Femur (tissue), 1 donor: Measurements from ENCODE around the gene WSCD2.

Experiments
- DNase-seq: peaks from one replicate; pipeline ENCODE4 v3.0.0-alpha.2; 2017

Gene WSCD2

GRCh38 chr12:108238474-108238873, 109.4 kb downstream of the WSCD2 start:
- DNase-seq, result no peak

GRCh38 chr12:108239378-108239777, 110.3 kb downstream of the WSCD2 start:
- no peak for DNase-seq

DNA sequence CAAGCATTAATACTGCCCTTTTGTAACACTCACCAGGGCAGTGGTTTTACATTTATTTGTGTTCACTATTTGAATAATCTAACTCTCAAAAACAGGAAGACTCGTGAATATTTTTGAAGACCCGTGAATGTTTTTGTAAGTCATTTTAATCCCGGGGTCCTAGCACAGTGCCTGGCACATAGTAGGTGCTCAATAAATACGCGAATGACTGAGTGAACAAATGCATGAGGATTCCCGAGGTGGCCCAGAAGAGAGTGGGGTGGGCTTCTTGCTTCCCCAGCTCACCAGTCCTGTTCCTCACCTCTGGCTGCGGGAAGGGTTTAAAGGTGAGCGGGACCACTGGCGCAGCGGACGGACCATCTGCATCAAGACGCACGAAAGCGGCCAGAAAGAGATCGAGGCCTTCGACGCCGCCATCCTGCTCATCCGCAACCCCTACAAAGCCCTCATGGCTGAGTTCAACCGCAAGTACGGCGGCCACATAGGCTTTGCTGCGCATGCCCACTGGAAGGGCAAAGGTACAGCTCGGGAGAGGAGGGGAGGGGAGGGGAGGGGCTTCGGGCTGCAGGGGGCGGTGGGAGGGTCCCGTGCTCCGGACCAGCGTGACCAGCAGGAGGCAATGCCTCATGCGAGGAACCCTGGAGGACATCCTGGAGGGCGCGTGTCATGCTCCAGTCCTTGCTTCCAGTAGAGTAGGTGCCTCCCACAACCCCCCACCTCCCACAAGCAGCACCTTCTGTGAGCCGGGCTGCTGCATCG, 111.1 kb downstream of the WSCD2 start:
- DNase-seq, result no peak

DNA sequence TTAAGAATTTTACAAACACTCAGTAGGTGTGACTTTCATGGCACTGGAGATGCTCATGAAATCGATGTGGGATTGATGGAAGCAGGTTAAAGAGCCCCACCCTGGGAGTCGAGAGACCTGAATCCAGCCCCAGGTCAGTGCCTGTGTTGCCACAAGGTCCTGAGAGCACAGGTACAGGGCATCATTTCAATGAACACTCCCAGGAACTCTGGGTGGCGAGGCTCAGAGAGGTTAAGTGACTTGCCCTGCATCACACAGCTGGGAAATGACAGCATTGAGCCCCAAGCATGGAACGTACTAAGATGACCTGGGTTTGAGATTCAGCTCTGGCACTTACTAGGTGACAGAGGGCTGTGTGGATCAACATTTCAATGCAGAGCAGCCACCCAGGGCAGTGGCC, 111.8 kb downstream of the WSCD2 start:
- DNase-seq, result no peak

- no peak for DNase-seq
These were observed 113.1 kb downstream of the WSCD2 start for GRCh38 chr12:108241986-108242703.

DNA sequence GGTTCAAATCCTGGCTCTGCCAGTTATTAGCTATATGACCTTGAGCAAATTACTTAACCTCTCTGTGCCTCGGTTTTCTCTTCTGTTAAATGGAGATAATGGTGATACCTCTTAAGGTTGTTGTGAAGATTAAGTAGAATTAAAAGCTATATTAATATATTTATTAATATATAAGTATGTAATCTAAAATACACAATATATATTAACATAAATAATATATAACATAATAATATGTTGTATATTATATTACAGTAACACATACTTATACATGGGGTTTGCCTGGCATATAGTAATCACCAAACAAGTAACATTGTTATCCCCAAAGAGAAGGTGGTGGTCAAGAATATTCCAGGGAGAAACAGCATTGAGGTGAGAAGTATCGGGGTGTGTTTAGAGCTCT, 118.0 kb downstream of the WSCD2 start:
- DNase-seq, result no peak

DNA sequence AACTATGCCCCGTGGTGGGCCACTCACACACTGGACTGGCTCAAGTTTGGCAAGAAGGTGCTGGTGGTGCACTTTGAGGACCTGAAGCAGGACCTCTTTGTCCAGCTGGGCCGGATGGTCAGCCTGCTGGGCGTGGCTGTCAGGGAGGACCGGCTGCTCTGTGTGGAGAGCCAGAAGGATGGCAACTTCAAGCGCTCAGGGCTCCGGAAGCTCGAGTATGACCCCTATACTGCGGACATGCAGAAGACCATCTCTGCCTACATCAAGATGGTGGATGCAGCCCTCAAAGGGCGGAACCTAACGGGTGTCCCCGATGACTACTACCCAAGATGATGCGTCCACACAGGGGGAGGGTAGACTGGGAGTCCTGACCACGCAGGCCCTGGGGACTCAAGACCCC, 118.9 kb downstream of the WSCD2 start:
- no peak for DNase-seq

DNA sequence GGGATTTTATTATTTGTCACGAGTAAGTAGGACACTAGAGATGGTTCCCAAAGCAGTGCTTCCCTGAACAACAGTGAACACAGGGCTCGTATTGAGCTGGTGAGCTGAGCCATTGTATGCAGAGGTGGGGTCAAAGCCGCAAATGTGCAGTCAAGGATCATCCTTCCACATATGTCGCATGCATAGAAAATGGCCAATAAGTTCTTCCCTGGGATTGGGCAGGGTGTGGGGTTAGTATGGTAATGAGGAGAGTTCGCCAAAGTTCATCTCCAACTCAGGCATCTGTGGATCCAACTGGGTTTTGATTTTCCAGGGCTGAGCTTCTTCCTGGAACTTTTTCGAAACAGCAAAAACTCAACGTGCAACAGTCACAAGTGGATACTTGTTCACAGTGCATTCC, 123.4 kb downstream of the WSCD2 start:
- no peak for DNase-seq

DNA sequence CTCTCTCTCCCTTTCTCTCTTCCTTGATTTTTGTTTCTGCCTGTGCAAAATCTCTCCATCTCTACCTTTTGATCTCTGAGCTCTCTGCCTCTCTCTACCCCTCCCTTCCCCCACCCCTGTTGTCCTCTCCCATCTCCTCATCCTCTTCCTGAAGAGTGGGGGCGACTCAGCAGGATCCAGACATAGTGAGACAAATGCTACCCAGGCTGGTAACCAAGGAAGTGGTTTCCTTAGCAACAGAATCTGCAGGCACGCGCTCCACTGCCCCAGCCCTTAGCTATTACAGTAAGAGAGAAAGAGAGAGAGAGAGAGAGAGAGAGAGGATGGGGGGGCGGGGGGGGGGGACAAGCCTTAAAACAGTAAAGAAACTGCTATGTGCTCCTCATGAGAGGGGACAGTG, 124.5 kb downstream of the WSCD2 start:
- DNase-seq, result no peak

DNA sequence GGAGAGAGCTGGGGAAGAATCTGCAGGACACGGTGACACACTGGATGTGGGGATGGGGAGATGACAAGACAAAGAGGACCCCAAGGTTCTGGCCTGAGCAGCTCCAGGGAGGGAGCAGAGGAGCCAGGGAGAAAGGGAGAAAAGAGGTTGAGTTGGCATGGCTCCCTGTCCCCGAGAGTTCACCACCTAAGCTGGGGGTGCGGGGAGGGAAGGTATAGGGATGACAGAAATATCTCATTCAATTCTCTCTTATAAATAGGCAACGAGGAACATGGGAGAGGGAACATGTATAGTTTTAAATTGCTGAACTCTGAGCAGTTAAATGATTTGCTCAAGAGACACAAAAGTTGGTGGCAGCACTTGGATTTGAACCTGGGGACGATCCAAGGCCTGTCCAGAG, 124.9 kb downstream of the WSCD2 start:
- no peak for DNase-seq

DNA sequence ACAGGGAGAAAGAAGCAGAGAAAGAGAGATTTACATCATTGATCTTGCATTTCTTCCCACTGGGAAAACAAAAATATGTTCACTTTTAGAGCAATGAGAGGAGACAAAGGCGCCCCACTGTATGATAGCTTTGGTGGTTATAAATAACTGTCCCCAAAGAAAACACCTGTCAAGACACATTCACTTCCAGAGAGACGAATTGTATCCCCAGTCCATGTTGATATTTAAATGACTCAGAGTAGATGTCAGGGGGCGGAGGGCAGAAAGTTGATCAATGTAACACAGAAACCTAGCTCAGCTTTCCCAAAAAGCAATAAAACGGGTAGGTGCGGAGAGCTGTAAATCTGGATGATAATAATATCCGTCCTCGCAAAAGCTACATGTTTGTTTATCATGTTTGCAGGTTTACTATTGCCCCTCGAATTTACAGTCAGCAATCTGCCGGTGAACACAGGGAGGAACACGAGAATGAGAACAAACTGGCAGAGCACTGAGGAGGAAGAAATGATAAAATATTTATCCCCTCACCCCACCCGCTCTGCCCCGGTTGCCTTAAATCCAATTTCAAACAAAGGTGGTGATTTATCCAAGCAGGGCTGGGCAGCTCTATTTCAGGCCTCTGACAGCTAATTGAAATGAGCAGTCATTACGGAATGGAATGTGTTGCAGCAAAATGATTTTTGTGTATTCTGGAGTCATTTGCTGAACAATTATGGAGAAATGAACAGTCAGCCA, 125.6 kb downstream of the WSCD2 start:
- no peak for DNase-seq

GRCh38 chr12:108255252-108255602, 126.1 kb downstream of the WSCD2 start:
- DNase-seq, result no peak

DNA sequence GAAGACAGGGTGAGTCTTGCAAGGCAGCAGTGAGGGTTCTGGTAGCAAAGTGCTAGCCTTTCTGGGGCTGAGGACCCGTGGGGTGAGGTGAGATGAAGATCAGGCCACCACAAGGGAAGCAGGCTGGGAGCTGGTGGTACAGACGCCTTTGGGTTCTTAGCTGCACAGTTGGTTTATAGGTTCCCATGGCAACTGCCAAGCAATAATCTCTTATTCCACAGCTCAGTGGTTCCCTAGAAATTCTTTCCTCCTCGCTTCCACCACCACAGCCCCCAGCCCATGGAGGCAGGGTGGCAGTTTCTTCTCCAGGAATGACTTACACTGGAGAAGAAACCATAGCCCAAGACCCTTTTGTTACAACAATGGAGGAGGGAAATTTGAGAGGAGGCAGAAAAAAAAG, 127.9 kb downstream of the WSCD2 start:
- DNase-seq, result no peak

GRCh38 chr12:108257610-108258106, 128.6 kb downstream of the WSCD2 start:
- DNase-seq, result no peak

GRCh38 chr12:108260039-108260438, 131.0 kb downstream of the WSCD2 start:
- DNase-seq, result no peak

DNA sequence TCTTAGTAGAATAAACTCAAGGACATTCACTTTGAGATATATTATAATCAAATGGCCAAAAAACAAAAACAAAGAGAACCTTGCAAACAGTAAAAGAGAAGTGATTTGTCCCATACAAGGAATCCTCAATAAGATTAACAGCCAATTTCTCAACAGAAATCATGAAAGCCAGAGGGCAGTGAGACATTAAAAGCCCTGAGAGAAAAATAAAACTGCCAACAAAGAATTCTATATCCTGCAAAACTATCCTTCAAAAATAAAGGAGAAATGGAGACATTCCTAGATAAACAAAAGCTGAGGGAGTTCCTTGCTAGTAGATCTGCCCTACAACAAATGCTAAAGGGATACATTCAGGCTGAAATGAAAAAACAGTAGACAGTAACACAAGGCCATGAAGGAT, 131.9 kb downstream of the WSCD2 start:
- no peak for DNase-seq

DNA sequence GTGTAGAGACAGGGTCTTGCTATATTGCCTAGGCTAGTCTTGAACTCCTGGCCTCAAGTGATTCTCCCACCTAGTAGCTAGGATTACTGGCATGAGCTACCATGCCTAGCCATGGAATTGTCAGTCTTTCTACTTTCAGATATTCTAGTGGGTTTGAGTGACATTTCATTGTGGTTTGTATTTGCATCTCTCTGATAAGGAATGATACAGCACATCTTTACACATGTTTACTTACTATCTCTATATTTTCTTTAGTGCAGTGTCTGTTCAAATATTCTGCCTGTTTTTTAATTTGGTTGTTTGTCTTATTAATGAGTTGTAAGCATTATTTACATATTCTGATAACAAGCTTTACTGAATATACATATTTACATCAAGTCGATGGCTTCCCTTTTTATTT, 136.4 kb downstream of the WSCD2 start:
- DNase-seq, result no peak

- DNase-seq, result no peak
These were observed 137.0 kb downstream of the WSCD2 start for GRCh38 chr12:108266131-108266530.

DNA sequence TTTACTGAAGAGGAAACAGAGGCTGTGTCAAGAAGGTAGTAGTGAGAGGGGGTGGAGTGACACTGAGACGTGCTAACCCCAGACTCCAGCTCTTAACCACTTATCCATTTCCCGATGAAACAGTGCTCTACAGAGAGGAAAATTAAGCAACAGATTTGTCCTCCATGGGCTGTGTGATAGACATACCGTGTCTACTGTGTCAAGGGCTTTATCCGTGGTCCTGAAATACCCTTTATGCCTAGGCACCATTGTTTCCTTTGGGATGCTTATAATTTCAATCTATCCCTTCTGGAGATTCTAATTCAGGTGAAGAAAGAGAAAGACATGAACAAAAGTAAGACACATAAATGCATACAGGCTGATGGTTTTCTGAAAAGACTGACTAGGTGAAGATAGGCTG, 138.4 kb downstream of the WSCD2 start:
- no peak for DNase-seq

DNA sequence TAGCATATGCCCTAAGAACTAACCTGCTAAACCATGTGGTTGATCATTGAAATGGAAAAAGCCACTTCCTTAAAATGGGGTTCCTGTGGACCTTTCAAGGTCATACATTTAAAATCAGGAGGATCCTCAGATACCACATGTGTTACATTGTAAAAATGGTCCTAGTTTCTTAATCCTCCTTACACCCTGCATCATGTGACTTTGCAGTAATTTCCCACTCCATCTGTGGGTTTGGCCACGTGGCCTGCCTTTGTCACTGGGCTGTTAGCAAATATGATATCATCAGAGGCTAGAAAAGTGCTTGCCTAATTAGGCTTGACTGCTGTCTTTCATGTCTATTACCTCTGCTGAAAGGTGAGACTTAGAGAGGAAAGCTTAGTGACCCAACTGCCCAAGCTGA, 139.3 kb downstream of the WSCD2 start:
- DNase-seq, result no peak

GRCh38 chr12:108269224-108269623, 140.1 kb downstream of the WSCD2 start:
- no peak for DNase-seq

- DNase-seq, result no peak
These were observed 141.2 kb downstream of the WSCD2 start for GRCh38 chr12:108270035-108270848.

DNA sequence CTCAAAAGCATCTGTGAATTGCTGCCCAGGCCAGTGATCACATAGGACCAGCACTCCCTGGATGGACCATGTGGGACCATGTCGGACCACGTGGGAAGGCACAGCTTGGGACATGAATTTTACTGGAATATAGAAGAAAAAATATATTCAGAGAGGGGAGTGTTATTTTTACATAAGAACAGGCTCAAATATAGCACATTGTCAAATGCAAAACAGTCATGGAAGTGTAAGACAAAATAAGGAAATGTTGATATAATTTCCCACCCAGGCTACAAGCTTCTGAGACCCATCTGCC, 141.7 kb downstream of the WSCD2 start:
- no peak for DNase-seq
